Testis (tissue), 3 donors: Measurements from ENCODE around the gene PLA2G2A. TPM values are rescaled to one million over a fixed set of nuclear protein-coding genes. Genes with fewer than 3 reads are reported as not detected.
"Not testable (repeated sequence)": the region's sequence is repeated elsewhere in the genome, so short reads cannot be mapped to it uniquely, and the experiment has no call there.

Experiments
- DNase-seq: peaks from one replicate; pipeline ENCODE4 v3.0.0-alpha.2; 2019
- H3K27ac ChIP-seq, 2 donors: fragments of 200-600 bp; sonication (generic); one replicate each; pipeline ENCODE4 v1.5.1; 2019
- H3K27me3 ChIP-seq: fragments of 200-600 bp; sonication (generic); one replicate; pipeline ENCODE4 v1.5.1; 2019
- H3K36me3 ChIP-seq: fragments of 200-600 bp; sonication (generic); one replicate; pipeline ENCODE4 v1.5.1; 2017; ENCODE audit warnings: low read depth; ENCODE audit errors: missing control alignments
- H3K4me1 ChIP-seq: fragments of 200-600 bp; sonication (generic); one replicate; pipeline ENCODE4 v1.5.1; 2019
- H3K4me3 ChIP-seq, 2 donors: fragments of 200-600 bp; sonication (generic); one replicate each; pipeline ENCODE4 v1.5.1; 2017 to 2019
- H3K9me3 ChIP-seq: fragments of 200-600 bp; sonication (generic); one replicate; pipeline ENCODE4 v1.5.1; 2017
- POLR2A ChIP-seq: fragments of 450-650 bp; IDR thresholded peaks from one replicate; pipeline ENCODE4 v1.6.1; 2017; ENCODE audit warnings: antibody characterized with exemption, mild to moderate bottlenecking, moderate library complexity
- WGBS, 2 donors: methylation state at CpG; one replicate each; pipeline ENCODE4 v1.1.5; 2018; 5-methylcytosine and 5-hydroxymethylcytosine counted together
- intact Hi-C: fragments of 100-400 bp; cut with DNase I; formaldehyde crosslinking; loops from one replicate; pipeline ENCODE4 v1.15.1; 2023; ENCODE audit warnings: low total_unique reads
- polyA plus RNA-seq: library from polyadenylated mRNA; stranded (reverse); fragments of 350-450 nt; fragmentation: Illumina TruSeq; extraction: RNeasy Lipid Tissue Mini Kit (QIAGEN cat#74804); gene quantifications from one replicate; pipeline ENCODE4 v1.2.3, GENCODE V29; 2014; ENCODE audit warnings: low read depth, low replicate concordance; ENCODE audit not compliant: insufficient read depth
- total RNA-seq, 2 donors: library from RNA; depleted of rRNA; stranded (reverse); fragments of >200 nt; gene quantifications; one replicate each; pipeline ENCODE4 v1.2.3, GENCODE V29; 2016
- TF ChIP-seq, protein P1 (sequence below), 3 experiments: fragments of 450-650 bp in 2 of 3; fragments of 200-600 bp in 1 of 3; sonication (generic) in 1 of 3; IDR thresholded peaks; one replicate each; pipeline ENCODE4 v1.5.1; 2016 to 2019; ENCODE audit warnings: antibody characterized with exemption in 3 of 3, mild to moderate bottlenecking in 2 of 3, moderate library complexity in 1 of 3

Gene PLA2G2A
- total and polyA plus RNA-seq, 3 donors from 2014 or later, result 7.1 to 60.8 (median 8.3) TPM

DNA sequence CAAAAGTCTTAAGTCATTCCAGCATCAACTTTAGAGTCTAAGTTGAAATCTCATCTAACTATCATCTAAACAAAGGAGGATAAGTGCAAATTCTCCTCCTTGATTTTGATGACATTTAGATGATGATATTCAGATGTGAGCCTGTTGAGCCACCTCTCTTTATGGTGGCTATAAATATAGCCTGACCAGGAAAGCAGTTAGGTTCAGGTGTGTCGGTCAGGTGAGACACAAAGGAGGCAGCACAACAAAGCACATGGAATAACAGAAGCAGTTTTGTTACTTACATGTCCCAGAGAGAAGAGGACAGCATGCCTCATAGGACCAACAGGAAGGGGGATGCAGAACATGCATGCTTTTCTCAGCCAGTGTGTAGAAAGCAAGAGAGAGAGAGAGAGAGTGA, 30.6 kb upstream of the PLA2G2A start:
- H3K4me3 ChIP-seq, result no peak overlapping the region
- WGBS, 2 donors, result 82 to 96% methylated on average over 1 of the region's 1 CpG
- H3K36me3 ChIP-seq, result no peaks in the 10 kb centered on the region
- H3K27me3 ChIP-seq, result no peaks in the 10 kb centered on the region
- no peak for TF ChIP-seq POLR2A
- TF ChIP-seq, protein P1, sequence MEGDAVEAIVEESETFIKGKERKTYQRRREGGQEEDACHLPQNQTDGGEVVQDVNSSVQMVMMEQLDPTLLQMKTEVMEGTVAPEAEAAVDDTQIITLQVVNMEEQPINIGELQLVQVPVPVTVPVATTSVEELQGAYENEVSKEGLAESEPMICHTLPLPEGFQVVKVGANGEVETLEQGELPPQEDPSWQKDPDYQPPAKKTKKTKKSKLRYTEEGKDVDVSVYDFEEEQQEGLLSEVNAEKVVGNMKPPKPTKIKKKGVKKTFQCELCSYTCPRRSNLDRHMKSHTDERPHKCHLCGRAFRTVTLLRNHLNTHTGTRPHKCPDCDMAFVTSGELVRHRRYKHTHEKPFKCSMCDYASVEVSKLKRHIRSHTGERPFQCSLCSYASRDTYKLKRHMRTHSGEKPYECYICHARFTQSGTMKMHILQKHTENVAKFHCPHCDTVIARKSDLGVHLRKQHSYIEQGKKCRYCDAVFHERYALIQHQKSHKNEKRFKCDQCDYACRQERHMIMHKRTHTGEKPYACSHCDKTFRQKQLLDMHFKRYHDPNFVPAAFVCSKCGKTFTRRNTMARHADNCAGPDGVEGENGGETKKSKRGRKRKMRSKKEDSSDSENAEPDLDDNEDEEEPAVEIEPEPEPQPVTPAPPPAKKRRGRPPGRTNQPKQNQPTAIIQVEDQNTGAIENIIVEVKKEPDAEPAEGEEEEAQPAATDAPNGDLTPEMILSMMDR (IDR thresholded peaks at IDR 0.05), result no peak
- no peak overlapping the region for H3K27ac ChIP-seq
- peaks cover 3% of the 10 kb centered on the region for H3K4me1 ChIP-seq
- intact Hi-C loops, result no loop called here
- no peaks in the 10 kb centered on the region for H3K9me3 ChIP-seq
- no peak for DNase-seq

DNA sequence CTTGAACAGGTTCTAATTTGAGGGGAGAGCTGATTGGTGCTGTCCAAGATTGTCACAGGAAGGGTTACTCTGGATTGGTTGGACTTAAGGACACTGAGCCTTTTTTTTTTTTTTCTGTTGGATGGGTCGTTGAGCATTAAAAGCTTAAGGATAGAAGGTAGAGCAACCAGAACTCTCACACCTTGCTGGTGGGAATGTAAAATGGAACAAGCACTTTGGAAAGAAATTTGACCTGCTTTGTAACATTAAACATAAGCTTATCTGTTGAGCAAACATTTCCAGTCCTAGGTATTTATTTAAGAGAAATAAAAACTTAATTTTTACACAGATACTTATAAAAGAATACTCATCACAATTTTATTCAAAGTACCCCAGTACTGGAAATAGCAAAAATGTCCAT, 29.8 kb upstream of the PLA2G2A start:
- intact Hi-C loops, result no loop called here
- Histone ChIP-seq H3K4me3 (no peak overlapping the region), H3K36me3 (no peaks in the 10 kb centered on the region), H3K9me3 (no peaks in the 10 kb centered on the region), H3K4me1 (peaks cover 3% of the 10 kb centered on the region), H3K27ac (no peak overlapping the region), H3K27me3 (no peaks in the 10 kb centered on the region)
- TF ChIP-seq POLR2A, result no peak
- TF ChIP-seq, protein P1 (IDR thresholded peaks at IDR 0.05), result no peak
- no peak for DNase-seq
- 68 to 83% methylated on average over 1 of the region's 1 CpG for WGBS, 2 donors

DNA sequence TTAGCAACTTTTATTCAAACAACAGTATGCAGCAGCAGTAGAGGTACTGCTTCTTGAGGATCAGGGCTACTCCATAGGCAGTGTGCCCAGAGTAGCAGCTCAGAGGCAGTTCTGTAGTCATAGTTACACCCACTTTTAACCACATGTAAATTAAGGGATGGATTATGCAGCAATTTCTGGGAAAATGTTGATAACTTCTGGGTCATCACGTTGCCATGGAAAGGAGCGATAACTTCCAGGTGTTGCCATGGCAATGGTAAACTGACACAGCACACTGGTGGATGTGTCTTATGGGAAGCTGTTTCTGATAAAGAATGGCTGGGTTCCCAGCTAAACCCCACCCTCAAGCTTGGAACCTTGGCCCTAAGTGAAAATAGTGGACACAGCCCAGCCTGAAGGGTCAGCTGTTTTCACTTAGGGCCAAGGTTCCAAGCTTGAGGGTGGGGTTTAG, 29.0 kb upstream of the PLA2G2A start:
- peak; percentile 75 for DNase-seq
- H3K36me3 ChIP-seq, result no peaks in the 10 kb centered on the region
- WGBS, 2 donors, result 49 to 67% methylated on average over 2 of the region's 2 CpGs
- H3K27me3 ChIP-seq, result no peaks in the 10 kb centered on the region
- H3K9me3 ChIP-seq, result no peaks in the 10 kb centered on the region
- no peak overlapping the region for H3K4me3 ChIP-seq
- H3K27ac ChIP-seq, result peak overlapping the region in 1 of 2 donors; percentile 45
- peaks cover 3% of the 10 kb centered on the region for H3K4me1 ChIP-seq
- intact Hi-C loops, result no loop called here
- TF ChIP-seq, protein P1 (IDR thresholded peaks at IDR 0.05), result no peak
- no peak for TF ChIP-seq POLR2A

DNA sequence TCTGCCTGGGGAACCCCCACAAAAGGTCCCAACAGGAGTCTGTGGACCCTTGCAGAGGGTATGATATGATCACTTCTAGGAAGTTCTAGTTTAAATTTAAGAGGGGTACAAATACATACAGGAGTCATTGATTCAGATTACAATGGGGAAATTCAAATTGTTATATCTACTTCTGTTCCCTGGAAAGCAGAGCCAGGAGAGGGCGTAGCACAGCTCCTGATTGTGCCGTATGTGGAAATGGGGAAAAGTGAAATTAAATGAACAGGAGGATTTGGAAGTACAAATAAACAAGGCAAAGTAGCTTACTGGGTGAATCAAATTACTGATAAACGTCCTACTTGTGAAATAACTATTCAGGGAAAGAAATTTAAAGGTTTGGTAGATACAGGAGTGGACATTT, 19.4 kb upstream of the PLA2G2A start:
- WGBS, 2 donors, result 49 to 60% methylated on average over 3 of the region's 3 CpGs
- not testable (repeated sequence) for H3K4me1 ChIP-seq

DNA sequence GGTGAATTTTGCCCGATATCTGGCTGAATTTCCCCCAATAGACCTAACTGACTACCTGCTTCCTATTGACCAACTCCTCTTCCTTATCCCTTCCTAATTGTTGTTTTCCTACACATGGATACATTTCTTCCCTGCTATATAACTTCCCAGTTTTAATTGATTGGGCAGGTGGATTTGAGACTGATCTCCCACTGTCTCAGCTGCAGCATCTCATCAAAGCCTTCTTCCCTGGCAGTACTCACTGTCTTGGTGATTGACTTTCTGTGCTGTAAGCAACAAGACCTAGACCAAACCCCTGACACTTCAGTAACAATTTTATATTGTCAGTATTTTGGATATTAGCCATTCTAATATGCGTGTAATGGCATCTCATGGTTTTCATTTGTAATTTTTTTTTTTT, 11.3 kb upstream of the PLA2G2A start:
- Histone ChIP-seq H3K36me3 (no peaks in the 10 kb centered on the region), H3K27me3 (no peaks in the 10 kb centered on the region), H3K27ac (no peak overlapping the region), H3K9me3 (no peaks in the 10 kb centered on the region), H3K4me1 (no peaks in the 10 kb centered on the region), H3K4me3 (no peak overlapping the region)
- DNase-seq, result no peak
- intact Hi-C loops, result no loop called here
- TF ChIP-seq, protein P1 (IDR thresholded peaks at IDR 0.05), result no peak
- no peak for TF ChIP-seq POLR2A
- WGBS, 2 donors, result 94 to 99% methylated on average over 2 of the region's 2 CpGs

More for the DNA sequence above, 19.4 kb upstream of the PLA2G2A start:
- H3K36me3 ChIP-seq, H3K27me3 ChIP-seq, H3K4me3 ChIP-seq, H3K9me3 ChIP-seq, H3K27ac ChIP-seq, intact Hi-C loops: not testable (repeated sequence)
- peak; percentile 51 for DNase-seq

DNA sequence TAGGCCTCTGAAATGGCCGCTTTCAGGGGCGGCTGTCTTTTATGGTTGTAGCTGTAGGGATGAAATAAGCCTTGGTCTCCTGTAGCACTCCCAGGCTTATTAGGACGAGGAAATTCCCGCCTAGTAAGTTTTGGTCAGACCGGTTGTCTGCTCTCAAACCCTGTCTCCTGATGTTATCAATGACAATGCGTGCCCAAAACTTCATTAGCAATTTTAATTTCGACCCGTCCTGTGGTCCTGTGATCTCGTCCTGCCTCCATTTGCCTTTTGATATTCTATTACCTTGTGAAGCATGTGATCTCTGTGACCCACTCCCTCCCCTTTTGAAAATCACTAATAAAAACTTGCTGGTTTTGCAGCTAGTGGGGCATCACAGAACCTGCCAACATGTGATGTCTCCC, 10.8 kb upstream of the PLA2G2A start:
- DNase-seq, H3K9me3 ChIP-seq, H3K4me1 ChIP-seq, H3K36me3 ChIP-seq, H3K27me3 ChIP-seq, H3K27ac ChIP-seq, H3K4me3 ChIP-seq, intact Hi-C loops: not testable (repeated sequence)
- 79 to 82% methylated on average over 9 of the region's 9 CpGs for WGBS, 2 donors
